ENCODE measurements around the gene NGEF.

Gene NGEF

GRCh38 chr2:232836934-232837333 lies 176.1 kb downstream of the NGEF start:
- Histone ChIP-seq H3K27me3 (ENCODE audit: insufficient read depth, poor library complexity, severe bottlenecking) (no peaks in the 10 kb centered on the region), H3K27ac (replicated peaks) (peak overlapping the region; percentile 74), H3K4me3 (replicated peaks; ENCODE audit: insufficient read depth, low read length) (no peak overlapping the region)
- TF ChIP-seq SPI1 (IDR thresholded peaks at IDR 0.05; ENCODE audit: borderline replicate concordance, low read depth) = no peak
- no peak for TF ChIP-seq CTCF (IDR thresholded peaks at IDR 0.05; ENCODE audit: insufficient read depth, low read length)
- no peak for TF ChIP-seq POLR2AphosphoS5 (IDR thresholded peaks at IDR 0.05; ENCODE audit: low read depth)
- TF ChIP-seq GABPA (IDR thresholded peaks at IDR 0.05; ENCODE audit: low read depth) = no peak
- no peak for TF ChIP-seq REST (IDR thresholded peaks at IDR 0.05; ENCODE audit: insufficient replicate concordance, low read depth)
- no peak for DNase-seq (ENCODE audit: low read depth in 1 of 2, low spot score in 1 of 2)

GRCh38 chr2:232835687-232836208 lies 177.3 kb downstream of the NGEF start:
- TF ChIP-seq SPI1 (IDR thresholded peaks at IDR 0.05; ENCODE audit: borderline replicate concordance, low read depth) (no peak), CTCF (IDR thresholded peaks at IDR 0.05; ENCODE audit: insufficient read depth, low read length) (no peak)
- Histone ChIP-seq H3K27me3 (ENCODE audit: insufficient read depth, poor library complexity, severe bottlenecking) (no peaks in the 10 kb centered on the region), H3K27ac (replicated peaks) (no peak overlapping the region), H3K4me3 (replicated peaks; ENCODE audit: insufficient read depth, low read length) (no peak overlapping the region)
- DNase-seq (ENCODE audit: low read depth in 1 of 2, low spot score in 1 of 2) = no peak

- no peak overlapping the region for H3K27ac ChIP-seq (replicated peaks)
- TF ChIP-seq POLR2AphosphoS5 (IDR thresholded peaks at IDR 0.05; ENCODE audit: low read depth) = no peak
- TF ChIP-seq REST (IDR thresholded peaks at IDR 0.05; ENCODE audit: insufficient replicate concordance, low read depth) = no peak
- TF ChIP-seq SPI1 (IDR thresholded peaks at IDR 0.05; ENCODE audit: borderline replicate concordance, low read depth) = no peak
- no peak for TF ChIP-seq CTCF (IDR thresholded peaks at IDR 0.05; ENCODE audit: insufficient read depth, low read length)
- no peak for TF ChIP-seq GABPA (IDR thresholded peaks at IDR 0.05; ENCODE audit: low read depth)
- DNase-seq (ENCODE audit: low read depth in 1 of 2, low spot score in 1 of 2) = no peak
- no peak overlapping the region for H3K4me3 ChIP-seq (replicated peaks; ENCODE audit: insufficient read depth, low read length)
- no peaks in the 10 kb centered on the region for H3K27me3 ChIP-seq (ENCODE audit: insufficient read depth, poor library complexity, severe bottlenecking)
These were observed 179.2 kb downstream of the NGEF start for GRCh38 chr2:232833830-232834229.

GRCh38 chr2:232831496-232831895 lies 181.6 kb downstream of the NGEF start:
- Histone ChIP-seq H3K27me3 (ENCODE audit: insufficient read depth, poor library complexity, severe bottlenecking) (no peaks in the 10 kb centered on the region), H3K4me3 (replicated peaks; ENCODE audit: insufficient read depth, low read length) (no peak overlapping the region), H3K27ac (replicated peaks) (no peak overlapping the region)
- DNase-seq (ENCODE audit: low read depth in 1 of 2, low spot score in 1 of 2) = no peak
- no peak for TF ChIP-seq SPI1 (IDR thresholded peaks at IDR 0.05; ENCODE audit: borderline replicate concordance, low read depth)
- no peak for TF ChIP-seq GABPA (IDR thresholded peaks at IDR 0.05; ENCODE audit: low read depth)
- TF ChIP-seq POLR2AphosphoS5 (IDR thresholded peaks at IDR 0.05; ENCODE audit: low read depth) = no peak
- no peak for TF ChIP-seq REST (IDR thresholded peaks at IDR 0.05; ENCODE audit: insufficient replicate concordance, low read depth)
- no peak for TF ChIP-seq CTCF (IDR thresholded peaks at IDR 0.05; ENCODE audit: insufficient read depth, low read length)
